PC-9 (cell line): Measurements from ENCODE around the gene CDK8.

Experiments
- EZH2 ChIP-seq: fragments of 200-600 bp; sonication (generic); IDR thresholded peaks from 2 replicates; pipeline ENCODE4 v1.8.0; 2017; ENCODE audit warnings: antibody characterized with exemption, low read depth
- TF ChIP-seq, protein P1 (sequence below): fragments of 200-600 bp; sonication (generic); conservative IDR thresholded peaks from 2 replicates; pipeline ENCODE4 v1.6.1; 2017; ENCODE audit warnings: mixed run types, antibody characterized with exemption, mild to moderate bottlenecking, moderate library complexity

DNA sequence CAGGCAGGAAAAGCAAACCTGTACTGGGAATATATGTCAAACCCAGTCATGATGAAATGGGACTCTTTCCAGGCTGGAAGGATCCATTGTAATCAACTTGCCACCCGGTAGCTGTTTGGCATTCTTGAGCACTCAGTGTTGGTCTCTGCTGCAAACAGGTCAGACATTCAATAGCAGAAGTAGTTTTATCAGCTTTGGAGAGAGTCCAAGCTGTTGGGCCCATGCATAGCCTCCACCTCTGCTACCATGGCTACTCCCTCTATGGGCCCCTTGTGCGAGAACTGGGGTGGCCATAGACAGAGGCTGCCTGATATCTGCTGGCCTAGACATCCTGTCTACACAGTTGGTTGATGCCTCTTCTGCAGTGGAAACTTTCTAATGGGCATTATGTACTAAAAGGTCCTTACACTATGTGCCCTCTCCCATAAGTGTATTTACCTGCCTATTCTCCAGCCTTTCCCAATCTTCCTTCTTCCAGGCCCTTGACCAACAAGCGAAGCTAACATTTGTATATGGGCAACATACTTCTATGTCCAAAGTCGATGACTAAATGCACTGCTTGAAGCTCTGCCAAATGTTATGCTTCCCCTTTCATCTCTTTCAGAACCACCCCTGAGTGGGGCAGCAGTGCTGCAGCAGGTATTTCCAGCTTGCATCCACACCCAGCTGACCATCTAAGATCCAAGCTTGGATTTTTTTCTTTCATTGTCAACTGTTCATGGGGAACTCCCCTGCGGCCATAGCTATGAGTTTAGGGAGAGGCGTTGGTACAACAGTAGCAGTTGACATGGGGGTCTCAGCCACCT lies 26.6 kb upstream of the CDK8 start:
- TF ChIP-seq, protein P1, sequence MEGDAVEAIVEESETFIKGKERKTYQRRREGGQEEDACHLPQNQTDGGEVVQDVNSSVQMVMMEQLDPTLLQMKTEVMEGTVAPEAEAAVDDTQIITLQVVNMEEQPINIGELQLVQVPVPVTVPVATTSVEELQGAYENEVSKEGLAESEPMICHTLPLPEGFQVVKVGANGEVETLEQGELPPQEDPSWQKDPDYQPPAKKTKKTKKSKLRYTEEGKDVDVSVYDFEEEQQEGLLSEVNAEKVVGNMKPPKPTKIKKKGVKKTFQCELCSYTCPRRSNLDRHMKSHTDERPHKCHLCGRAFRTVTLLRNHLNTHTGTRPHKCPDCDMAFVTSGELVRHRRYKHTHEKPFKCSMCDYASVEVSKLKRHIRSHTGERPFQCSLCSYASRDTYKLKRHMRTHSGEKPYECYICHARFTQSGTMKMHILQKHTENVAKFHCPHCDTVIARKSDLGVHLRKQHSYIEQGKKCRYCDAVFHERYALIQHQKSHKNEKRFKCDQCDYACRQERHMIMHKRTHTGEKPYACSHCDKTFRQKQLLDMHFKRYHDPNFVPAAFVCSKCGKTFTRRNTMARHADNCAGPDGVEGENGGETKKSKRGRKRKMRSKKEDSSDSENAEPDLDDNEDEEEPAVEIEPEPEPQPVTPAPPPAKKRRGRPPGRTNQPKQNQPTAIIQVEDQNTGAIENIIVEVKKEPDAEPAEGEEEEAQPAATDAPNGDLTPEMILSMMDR, result no peak
- no peak for TF ChIP-seq EZH2
